Measurements from ENCODE around the gene SLC9A2. TPM values are rescaled to one million over a fixed set of nuclear protein-coding genes. Genes with fewer than 3 reads are reported as not detected.

SLC9A2 gene
- total and polyA plus RNA-seq, 8 donors: 0.10 to 0.58 (median 0.29) TPM

DNA sequence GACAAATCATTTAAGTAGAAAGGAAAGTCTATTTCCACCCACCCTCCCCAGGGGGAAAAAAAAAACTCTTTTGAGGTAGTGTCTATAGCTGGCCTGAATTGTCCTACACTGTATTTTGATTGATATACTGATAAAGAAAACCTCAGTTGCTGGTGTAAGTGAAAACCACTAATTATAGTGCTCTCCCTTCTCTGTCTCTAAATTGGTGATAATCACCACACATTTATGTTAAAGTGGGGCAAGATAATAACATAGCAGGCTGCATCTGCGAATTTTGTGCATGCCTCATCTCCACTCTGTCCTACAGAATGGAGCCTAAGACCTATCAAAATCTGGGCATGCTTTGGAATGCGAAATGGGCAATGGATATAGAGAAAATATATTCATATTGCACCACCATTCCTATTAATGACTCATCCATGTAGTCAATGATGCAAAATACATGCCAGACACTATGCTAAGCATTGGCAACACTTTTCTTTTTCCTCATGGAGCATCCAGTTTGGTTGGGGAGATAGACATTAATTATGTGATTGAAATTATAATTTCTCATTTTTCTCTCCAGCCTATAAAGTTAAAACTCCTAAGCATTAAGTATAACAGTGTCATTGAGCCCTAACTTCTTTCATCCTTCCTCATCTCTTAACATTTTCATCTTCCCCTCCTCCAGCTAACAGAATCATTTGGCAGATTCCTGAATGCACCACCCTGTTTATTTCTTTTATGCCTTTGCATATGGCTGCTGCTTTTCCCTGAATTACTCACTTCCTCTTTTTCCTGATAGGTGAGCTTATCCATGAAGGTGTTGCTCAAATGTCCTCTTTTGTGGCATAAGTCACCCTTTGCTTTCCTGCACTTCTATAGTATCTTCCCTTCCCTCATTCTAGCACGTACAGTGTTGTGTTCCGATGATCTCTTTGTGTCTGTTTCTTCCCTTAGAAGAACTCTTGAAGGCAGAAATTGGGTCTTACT is 58.2 kb downstream of the SLC9A2 start:
- intact Hi-C loops (cut with DNase I): no loop called here

DNA sequence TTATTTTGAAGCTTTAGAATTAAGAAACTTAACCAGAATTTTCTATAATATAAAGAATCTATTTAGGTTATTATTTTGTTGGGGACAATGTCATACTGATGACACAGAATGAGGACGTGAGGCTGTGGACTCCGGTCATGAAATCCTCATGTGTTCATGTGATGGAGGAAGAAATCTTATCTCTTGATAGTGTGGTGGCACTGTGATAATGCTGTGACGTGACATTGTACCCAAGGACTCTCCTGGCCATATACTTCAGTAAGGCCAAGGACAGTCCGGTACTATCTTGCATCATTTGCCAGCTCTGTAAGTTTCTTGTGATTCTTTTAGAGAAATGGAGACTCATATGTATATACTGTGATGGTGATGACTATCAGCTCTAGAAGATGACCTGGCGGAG is 59.1 kb downstream of the SLC9A2 start:
- Histone ChIP-seq H3K27me3 (no peaks in the 10 kb centered on the region), H3K4me3 (no peak overlapping the region), H3K4me1 (no peaks in the 10 kb centered on the region), H3K27ac (no peak overlapping the region), H3K36me3 (no peaks in the 10 kb centered on the region), H3K9me3 (no peaks in the 10 kb centered on the region)
- DNase-seq: no peak
- TF ChIP-seq, protein P1, sequence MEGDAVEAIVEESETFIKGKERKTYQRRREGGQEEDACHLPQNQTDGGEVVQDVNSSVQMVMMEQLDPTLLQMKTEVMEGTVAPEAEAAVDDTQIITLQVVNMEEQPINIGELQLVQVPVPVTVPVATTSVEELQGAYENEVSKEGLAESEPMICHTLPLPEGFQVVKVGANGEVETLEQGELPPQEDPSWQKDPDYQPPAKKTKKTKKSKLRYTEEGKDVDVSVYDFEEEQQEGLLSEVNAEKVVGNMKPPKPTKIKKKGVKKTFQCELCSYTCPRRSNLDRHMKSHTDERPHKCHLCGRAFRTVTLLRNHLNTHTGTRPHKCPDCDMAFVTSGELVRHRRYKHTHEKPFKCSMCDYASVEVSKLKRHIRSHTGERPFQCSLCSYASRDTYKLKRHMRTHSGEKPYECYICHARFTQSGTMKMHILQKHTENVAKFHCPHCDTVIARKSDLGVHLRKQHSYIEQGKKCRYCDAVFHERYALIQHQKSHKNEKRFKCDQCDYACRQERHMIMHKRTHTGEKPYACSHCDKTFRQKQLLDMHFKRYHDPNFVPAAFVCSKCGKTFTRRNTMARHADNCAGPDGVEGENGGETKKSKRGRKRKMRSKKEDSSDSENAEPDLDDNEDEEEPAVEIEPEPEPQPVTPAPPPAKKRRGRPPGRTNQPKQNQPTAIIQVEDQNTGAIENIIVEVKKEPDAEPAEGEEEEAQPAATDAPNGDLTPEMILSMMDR (IDR thresholded peaks at IDR 0.05): no peak
- intact Hi-C loops (cut with DNase I): no loop called here
- no peak for ATAC-seq

More for the DNA sequence above, 58.2 kb downstream of the SLC9A2 start:
- TF ChIP-seq, protein P1 (IDR thresholded peaks at IDR 0.05): no peak
- Histone ChIP-seq H3K27ac (no peak overlapping the region), H3K4me1 (no peaks in the 10 kb centered on the region), H3K27me3 (no peaks in the 10 kb centered on the region), H3K9me3 (no peaks in the 10 kb centered on the region), H3K36me3 (no peaks in the 10 kb centered on the region), H3K4me3 (no peak overlapping the region)
- DNase-seq (no peak), ATAC-seq (no peak)

DNA sequence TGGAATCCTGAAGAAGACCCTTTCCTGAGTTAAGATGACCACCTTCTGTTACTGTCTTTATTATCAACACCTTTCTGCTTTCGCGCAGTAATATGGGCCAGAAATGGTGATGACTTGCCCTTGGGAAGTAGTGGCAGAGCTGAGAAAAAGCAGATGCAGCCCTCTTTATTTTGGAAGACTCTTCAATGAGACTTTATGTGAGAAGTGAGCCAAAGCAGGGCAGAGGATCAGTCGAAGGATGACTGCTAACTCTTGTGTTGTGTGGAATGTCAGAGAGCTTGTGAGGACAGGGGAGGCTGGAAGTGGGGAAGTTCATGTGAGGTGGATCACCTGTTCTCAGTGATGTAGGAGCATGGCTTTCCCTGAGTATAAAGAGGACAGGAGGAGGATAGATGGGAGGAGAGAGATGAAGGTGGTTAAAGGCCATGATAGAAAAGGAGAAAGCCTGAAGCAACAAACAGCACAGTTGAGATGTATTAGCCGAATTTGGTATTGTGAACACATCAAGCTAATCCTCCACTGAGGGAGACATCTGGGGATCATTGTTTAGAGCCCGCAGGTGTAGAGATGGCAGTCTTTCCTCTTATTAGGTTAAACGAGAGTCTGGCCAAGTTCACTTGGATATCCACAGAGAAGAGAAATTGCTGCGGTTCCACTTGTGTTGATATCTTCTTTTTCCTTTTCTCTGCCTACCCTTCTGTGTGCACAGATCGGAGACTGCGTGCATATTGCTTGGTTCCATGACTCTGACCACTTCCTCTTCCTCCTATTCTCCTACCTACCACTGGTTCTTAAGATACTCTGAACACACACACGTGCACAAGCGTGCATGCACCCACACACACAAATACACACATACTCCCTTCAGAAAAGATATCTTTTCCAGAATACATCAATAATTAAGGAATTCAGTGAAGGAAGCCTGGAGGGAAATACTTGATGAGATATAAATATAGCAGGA is 67.4 kb downstream of the SLC9A2 start:
- H3K27ac ChIP-seq: no peak overlapping the region
- no peaks in the 10 kb centered on the region for H3K27me3 ChIP-seq
- DNase-seq: no peak

DNA sequence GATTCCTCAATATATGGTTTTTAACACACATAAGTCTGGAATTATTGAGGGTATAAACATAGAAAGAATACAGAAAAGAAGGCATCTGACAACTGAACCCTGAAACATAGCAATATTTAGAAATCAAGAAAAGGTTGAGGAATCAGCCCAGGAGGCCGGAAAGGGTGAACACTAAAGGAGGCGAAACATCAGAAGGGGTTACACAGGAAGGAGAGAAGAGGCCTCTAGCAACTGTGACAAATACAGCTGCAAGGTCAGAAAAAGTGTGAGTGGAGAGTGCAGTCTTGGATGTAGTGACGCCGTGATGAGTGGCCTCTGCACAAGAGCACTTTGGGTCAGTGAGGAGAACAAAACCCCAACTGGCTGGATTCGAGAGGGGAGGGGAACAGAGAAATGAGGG is 70.7 kb downstream of the SLC9A2 start:
- H3K27ac ChIP-seq: no peak overlapping the region
- H3K9me3 ChIP-seq: no peaks in the 10 kb centered on the region
- no peaks in the 10 kb centered on the region for H3K36me3 ChIP-seq
- ATAC-seq: no peak
- no peak for DNase-seq
- no peak overlapping the region for H3K4me3 ChIP-seq
- no peaks in the 10 kb centered on the region for H3K4me1 ChIP-seq
- intact Hi-C loops (cut with DNase I): no loop called here
- TF ChIP-seq, protein P1 (IDR thresholded peaks at IDR 0.05): no peak
- H3K27me3 ChIP-seq: no peaks in the 10 kb centered on the region

More for the DNA sequence above, 67.4 kb downstream of the SLC9A2 start:
- no peak for ATAC-seq
- TF ChIP-seq, protein P1 (IDR thresholded peaks at IDR 0.05): no peak
- Histone ChIP-seq H3K4me3 (no peak overlapping the region), H3K4me1 (no peaks in the 10 kb centered on the region), H3K9me3 (no peaks in the 10 kb centered on the region), H3K36me3 (no peaks in the 10 kb centered on the region)
- intact Hi-C loops (cut with DNase I): no loop called here

Measured in left lung (tissue), 10 donors.